GM23248 (cell line): ENCODE results near the gene KDM6B. TPM values are rescaled to one million over a fixed set of nuclear protein-coding genes. Genes with fewer than 3 reads are reported as not detected.
"Not testable (repeated sequence)": the region's sequence is repeated elsewhere in the genome, so short reads cannot be mapped to it uniquely, and the experiment has no call there.

ENCODE experiments used
- DNase-seq: peaks from one replicate; pipeline ENCODE4 v3.0.0-alpha.2; 2015
- H2AFZ ChIP-seq: fragments of 200-600 bp; sonication (generic); 2 replicates; pipeline ENCODE4 v1.6.1; 2016; ENCODE audit warnings: antibody characterized with exemption
- H3F3A ChIP-seq: fragments of 200-600 bp; sonication (generic); 2 replicates; pipeline ENCODE4 v1.6.1; 2016; ENCODE audit warnings: mild to moderate bottlenecking, antibody characterized with exemption, mixed run types; ENCODE audit not compliant: insufficient read depth
- H3K27ac ChIP-seq: fragments of 200-600 bp; sonication (generic); 2 replicates; pipeline ENCODE4 v1.5.1; 2016; ENCODE audit warnings: mild to moderate bottlenecking
- H3K27me3 ChIP-seq: fragments of 200-600 bp; sonication (generic); replicated peaks from 2 replicates; pipeline ENCODE4 v1.6.1; 2016; ENCODE audit warnings: mild to moderate bottlenecking; ENCODE audit not compliant: insufficient read depth
- H3K36me3 ChIP-seq: fragments of 200-600 bp; sonication (generic); 2 replicates; pipeline ENCODE4 v1.6.1; 2016; ENCODE audit warnings: low read depth, mild to moderate bottlenecking
- H3K4me1 ChIP-seq: fragments of 200-600 bp; sonication (generic); 2 replicates; pipeline ENCODE4 v1.6.1; 2016; ENCODE audit warnings: mild to moderate bottlenecking; ENCODE audit not compliant: insufficient read depth
- H3K4me2 ChIP-seq: fragments of 200-600 bp; sonication (generic); one replicate; pipeline ENCODE4 v1.6.1; 2016; ENCODE audit warnings: mild to moderate bottlenecking; ENCODE audit not compliant: unreplicated experiment
- H3K4me3 ChIP-seq: fragments of 200-600 bp; sonication (generic); 2 replicates; pipeline ENCODE4 v1.5.1; 2016; ENCODE audit warnings: mild to moderate bottlenecking
- H3K79me2 ChIP-seq: fragments of 200-600 bp; sonication (generic); 2 replicates; pipeline ENCODE4 v1.6.1; 2016; ENCODE audit warnings: mild to moderate bottlenecking; ENCODE audit not compliant: insufficient read depth
- H3K9ac ChIP-seq: fragments of 200-600 bp; sonication (generic); 2 replicates; pipeline ENCODE4 v1.6.1; 2016; ENCODE audit warnings: mild to moderate bottlenecking
- H3K9me2 ChIP-seq: fragments of 200-600 bp; sonication (generic); 2 replicates; pipeline ENCODE4 v1.6.1; 2016; ENCODE audit warnings: mixed run types, mild to moderate bottlenecking, moderate library complexity; ENCODE audit not compliant: insufficient read depth
- H3K9me3 ChIP-seq: fragments of 200-600 bp; sonication (generic); one replicate; pipeline ENCODE4 v1.6.1; 2017; ENCODE audit warnings: low read depth
- H4K20me1 ChIP-seq: fragments of 200-600 bp; sonication (generic); 2 replicates; pipeline ENCODE4 v1.6.0; 2016; ENCODE audit not compliant: insufficient read depth
- EZH2 ChIP-seq: fragments of 200-600 bp; sonication (generic); IDR thresholded peaks from 2 replicates; pipeline ENCODE4 v1.6.1; 2018; ENCODE audit warnings: antibody characterized with exemption, mild to moderate bottlenecking; ENCODE audit not compliant: insufficient read depth, poor library complexity, severe bottlenecking
- EZH2phosphoT487 ChIP-seq: fragments of 200-600 bp; sonication (generic); IDR thresholded peaks from 2 replicates; pipeline ENCODE4 v1.6.1; 2018; ENCODE audit warnings: antibody characterized with exemption, moderate library complexity, mild to moderate bottlenecking, low read depth; ENCODE audit not compliant: insufficient read depth
- WGBS, 2 experiments: methylation state at CpG; one replicate each; pipeline ENCODE4 v1.1.6; 2015 to 2017; ENCODE audit warnings: low lambda C conversion rate in 2 of 2, low coverage in 1 of 2; ENCODE audit errors: missing lambda C conversion rate in 2 of 2; 5-methylcytosine and 5-hydroxymethylcytosine counted together
- in situ Hi-C: fragments of 300-500 bp; cut with MboI; formaldehyde crosslinking; loops from 2 replicates; pipeline ENCODE4 v1.15.0; 2020
- polyA plus RNA-seq: library from polyadenylated mRNA; unstranded; fragments of >200 nt; fragmentation: Nextera tagmentation; extraction: Ambion mirVana; gene quantifications from 2 replicates; pipeline ENCODE4 v1.2.1, GENCODE V29; 2016
- total RNA-seq: library from RNA; depleted of rRNA; stranded (reverse); fragments of >200 nt; shearing (Covaris generic); gene quantifications from 2 replicates; pipeline ENCODE4 v1.2.3, GENCODE V29; 2014

Gene KDM6B
- total and polyA plus RNA-seq, 2 experiments from 2014 or later = 1.3 to 2.3 TPM

DNA sequence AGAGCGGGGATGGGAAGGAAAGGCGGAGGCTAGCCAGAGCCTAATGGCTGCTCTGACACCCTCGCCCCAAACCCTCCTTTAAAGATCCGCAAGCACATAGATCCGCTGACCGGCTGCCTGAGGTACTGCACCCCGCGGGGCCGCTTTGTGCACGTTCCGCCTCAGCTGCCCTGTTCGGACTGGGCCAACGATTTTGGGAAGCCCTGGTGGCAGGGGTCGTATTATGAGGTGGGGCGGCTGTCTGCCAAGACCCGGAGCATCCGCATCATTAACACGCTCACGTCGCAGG lies 24.4 kb downstream of the KDM6B start:
- in situ Hi-C loops = loop anchor here (10.0 kb wide), 1 partner anchor 114 kb away; no protein-coding TSS in a partner anchor
- Histone ChIP-seq H3K27me3 (no peaks in the 10 kb centered on the region), H3K4me3 (peak overlapping the region; percentile 80), H3K9me3 (no peaks in the 10 kb centered on the region), H2AFZ (peak overlapping the region; percentile 84), H3K27ac (peak overlapping the region; percentile 88), H3K4me1 (0 out of 2 replicates have a peak, but pooled peaks cover 17% of the 10 kb centered on the region), H3K9me2 (no peaks in the 10 kb centered on the region), H3K4me2 (peak overlapping the region; percentile 93), H3F3A (peaks cover 28% of the 10 kb centered on the region; the same call in 1 of the 2 replicates), H3K79me2 (peaks cover 32% of the 10 kb centered on the region), H3K36me3 (no peaks in the 10 kb centered on the region), H4K20me1 (no peaks in the 10 kb centered on the region), H3K9ac (peak overlapping the region; percentile 86)
- TF ChIP-seq EZH2 (no peak), EZH2phosphoT487 (no peak)
- peak; percentile 92 for DNase-seq
- WGBS, 2 experiments = 3 to 4% methylated on average over 17 to 20 of the region's 20 CpGs

DNA sequence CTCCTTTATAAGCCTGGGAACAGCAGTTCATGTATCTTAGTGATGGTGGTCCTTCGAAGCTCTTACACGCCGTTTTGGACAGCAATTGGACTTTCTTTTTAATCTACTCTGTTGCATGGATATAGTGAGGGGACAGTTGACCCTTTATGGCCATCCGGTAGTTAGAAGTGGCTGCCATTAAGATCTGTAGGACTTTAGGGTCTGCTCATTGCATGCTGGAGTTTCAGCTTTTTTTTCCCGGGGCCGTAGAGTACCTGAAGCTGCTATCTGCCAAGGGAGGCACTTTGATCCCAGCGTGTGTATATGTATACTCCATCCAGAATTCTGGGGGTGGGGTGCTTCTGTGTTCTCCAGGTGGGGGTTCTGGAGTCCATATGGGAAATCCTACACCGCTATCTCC lies 25.0 kb downstream of the KDM6B start:
- Histone ChIP-seq H3K4me3 (peak overlapping the region; percentile 80), H2AFZ (peak overlapping the region; percentile 84; the same call in 1 of the 2 replicates), H3K79me2 (peaks cover 32% of the 10 kb centered on the region), H3K9me3 (no peaks in the 10 kb centered on the region), H3K27ac (0 out of 2 replicates have a peak overlapping the region, but pooled peaks have one; percentile 88), H3K4me1 (0 out of 2 replicates have a peak, but pooled peaks cover 17% of the 10 kb centered on the region), H3K4me2 (peak overlapping the region; percentile 93), H4K20me1 (no peaks in the 10 kb centered on the region), H3K9ac (peak overlapping the region; percentile 86), H3K27me3 (no peaks in the 10 kb centered on the region), H3F3A (peaks cover 30% of the 10 kb centered on the region; the same call in 1 of the 2 replicates), H3K9me2 (no peaks in the 10 kb centered on the region), H3K36me3 (0 out of 2 replicates have a peak, but pooled peaks cover 3% of the 10 kb centered on the region)
- WGBS, 2 experiments = 71 to 73% methylated on average over 8 of the region's 8 CpGs
- no peak for TF ChIP-seq EZH2
- in situ Hi-C loops = loop anchor here (10.0 kb wide), 1 partner anchor 114 kb away; no protein-coding TSS in a partner anchor
- no peak for DNase-seq

DNA sequence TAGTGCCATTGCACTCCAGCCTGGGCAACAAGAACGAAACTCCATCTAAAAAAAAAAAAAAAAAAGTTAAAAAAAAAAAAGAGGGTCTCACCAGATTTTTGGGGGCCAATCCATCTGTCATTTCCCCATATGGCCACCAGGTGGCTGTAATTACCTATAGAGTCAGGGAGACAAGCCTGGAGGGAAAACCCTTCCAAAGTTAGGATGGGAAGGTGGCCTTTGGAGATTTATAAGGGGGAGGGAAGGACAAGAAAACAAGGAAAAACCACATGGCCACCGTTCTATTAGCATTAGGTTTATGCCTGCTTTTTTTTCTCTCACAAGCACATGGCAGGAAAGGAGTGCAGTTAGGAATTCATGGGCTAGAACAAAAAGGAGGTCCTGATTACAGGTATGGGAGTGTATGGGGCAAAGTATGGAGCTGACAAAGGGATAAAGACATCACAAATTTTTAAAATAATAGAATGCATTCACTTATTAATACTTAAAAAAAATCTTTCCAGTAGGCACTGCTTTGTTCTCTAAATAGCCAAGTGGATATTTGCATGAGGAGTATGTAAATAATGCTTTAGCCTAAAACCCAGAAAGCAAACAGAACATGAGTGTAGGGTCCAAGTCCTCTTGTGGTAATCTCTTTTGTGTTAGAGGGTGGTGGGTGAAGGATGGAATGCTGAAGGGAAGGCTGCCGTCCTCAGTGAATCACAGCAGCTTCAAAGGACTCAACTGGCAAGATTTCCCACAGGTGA lies 28.8 kb downstream of the KDM6B start:
- Histone ChIP-seq H3K9me3 (no peaks in the 10 kb centered on the region), H3K9ac (no peak overlapping the region), H3K4me2 (no peak overlapping the region), H3K4me3 (no peak overlapping the region), H4K20me1 (no peaks in the 10 kb centered on the region), H3K4me1 (0 out of 2 replicates have a peak, but pooled peaks cover 9% of the 10 kb centered on the region), H3K27ac (no peak overlapping the region), H3F3A (peaks cover 16% of the 10 kb centered on the region), H3K79me2 (peaks cover 29% of the 10 kb centered on the region), H3K27me3 (no peaks in the 10 kb centered on the region), H3K9me2 (no peaks in the 10 kb centered on the region), H2AFZ (no peak overlapping the region), H3K36me3 (0 out of 2 replicates have a peak, but pooled peaks cover 3% of the 10 kb centered on the region)
- TF ChIP-seq EZH2 (no peak), EZH2phosphoT487 (no peak)
- WGBS, 2 experiments = 33 to 36% methylated on average over 3 of the region's 3 CpGs
- in situ Hi-C loops = no loop called here
- peak; percentile 64 for DNase-seq

DNA sequence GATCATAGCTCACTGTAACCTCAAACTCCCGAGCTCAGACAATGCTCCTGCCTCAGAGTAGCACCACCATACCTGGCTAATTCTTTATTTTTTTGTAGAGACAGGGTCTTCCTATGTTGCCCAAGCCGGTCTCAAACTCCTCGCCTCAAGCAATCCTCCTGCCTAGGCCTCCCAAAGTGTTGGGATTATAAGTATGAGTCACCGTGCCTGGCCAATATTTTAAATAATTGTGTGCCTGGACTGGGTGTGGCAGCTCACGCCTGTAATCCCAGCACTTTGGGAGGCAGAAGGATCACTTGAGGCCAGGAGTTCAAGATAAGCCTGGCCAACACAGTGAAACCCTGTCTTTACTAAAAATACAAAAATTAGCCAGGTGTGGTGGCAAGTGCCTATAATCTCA lies 30.4 kb downstream of the KDM6B start:
- Histone ChIP-seq H3F3A (peaks cover 16% of the 10 kb centered on the region; the same call in 1 of the 2 replicates), H3K79me2 (peaks cover 20% of the 10 kb centered on the region)
- H3K4me1 ChIP-seq, H2AFZ ChIP-seq, H3K36me3 ChIP-seq, H3K27me3 ChIP-seq, H3K4me3 ChIP-seq, H3K9ac ChIP-seq, DNase-seq, H3K4me2 ChIP-seq, H4K20me1 ChIP-seq, in situ Hi-C loops, H3K27ac ChIP-seq, H3K9me2 ChIP-seq, H3K9me3 ChIP-seq: not testable (repeated sequence)
- 79 to 87% methylated on average over 5 of the region's 5 CpGs for WGBS, 2 experiments
